Measurements from ENCODE around the gene KDM6A. TPM values are rescaled to one million over a fixed set of nuclear protein-coding genes. Genes with fewer than 3 reads are reported as not detected.

Gene KDM6A
- total and polyA plus RNA-seq, 2 donors (not counting 3 experiments of a cell fraction or from before 2014, with no cell fraction given): 9.0 to 20.6 TPM

GRCh38 chrX:44996277-44996676 is 123.3 kb downstream of the KDM6A start:
- dilution Hi-C loops (cut with MboI; ENCODE audit: extremely low pct_ligation_motif_present, low sequenced_read_pairs): no loop called here
- no peaks in the 10 kb centered on the region for H3K36me3 ChIP-seq (ENCODE audit: control insufficient read depth in 2 of 2, extremely low read depth in 1 of 2, insufficient read depth in 2 of 2, low read length in 2 of 2)
- no peaks in the 10 kb centered on the region for H4K20me1 ChIP-seq (replicated peaks; ENCODE audit: control insufficient read depth, extremely low read depth, insufficient read depth, low read length)
- no TSS peak for BruUV-seq (replicated peaks)
- H3K27ac ChIP-seq (ENCODE audit: insufficient read depth, low read depth, low read length): no peak overlapping the region
- POLR2A ChIA-PET: no interaction called here
- no peaks in the 10 kb centered on the region for H3K9me1 ChIP-seq (replicated peaks; ENCODE audit: control insufficient read depth, extremely low read depth, insufficient read depth, low read length)
- no peak overlapping the region for H3K4me2 ChIP-seq (ENCODE audit: insufficient read depth, low read length)
- no peak for DNase-seq (ENCODE audit: low read depth, low spot score)
- H3K9me3 ChIP-seq (replicated peaks; ENCODE audit: control insufficient read depth, insufficient read depth, low read length): no peaks in the 10 kb centered on the region
- H3K9ac ChIP-seq (replicated peaks; ENCODE audit: extremely low read depth, insufficient read depth, low read length): no peak overlapping the region
- H3K4me3 ChIP-seq (replicated peaks in 1 of 3; ENCODE audit: insufficient read depth in 1 of 3, low read depth in 1 of 3, low read length in 3 of 3): no peak overlapping the region
- no peak overlapping the region for H2AFZ ChIP-seq (ENCODE audit: low read depth, low read length)
- intact Hi-C loops (cut with micrococcal nuclease): no loop called here
- no peak for TF ChIP-seq JUN (IDR thresholded peaks at IDR 0.05; ENCODE audit: borderline replicate concordance, insufficient read depth, insufficient read length, low read depth)
- TF ChIP-seq MAX (IDR thresholded peaks at IDR 0.05; ENCODE audit: insufficient read depth, insufficient read length): no peak
- no peak for TF ChIP-seq POLR2A (IDR thresholded peaks at IDR 0.05; ENCODE audit: low read depth, low read length)
- no peak for TF ChIP-seq POLR2AphosphoS5 (IDR thresholded peaks at IDR 0.05; ENCODE audit: insufficient read depth, low read depth, low read length)
- TF ChIP-seq EZH2 (IDR thresholded peaks at IDR 0.05; ENCODE audit: borderline replicate concordance, low read depth, low read length, severe bottlenecking): no peak
- no peak for TF ChIP-seq CTCF (IDR thresholded peaks at IDR 0.05; ENCODE audit: extremely low read depth in 1 of 2, insufficient read depth in 1 of 2, low read depth in 1 of 2, low read length in 2 of 2)
- TF ChIP-seq MYC (IDR thresholded peaks at IDR 0.05; ENCODE audit: low read depth, low read length): no peak
- TF ChIP-seq FOS (IDR thresholded peaks at IDR 0.05; ENCODE audit: borderline replicate concordance, insufficient read depth, low read length): no peak
- TF ChIP-seq GATA2 (IDR thresholded peaks at IDR 0.05; ENCODE audit: insufficient read depth, insufficient read length, low read depth, low read length): no peak
- H3K4me1 ChIP-seq (ENCODE audit: control insufficient read depth, extremely low read depth, insufficient read depth, low read length): no peaks in the 10 kb centered on the region
- CTCF ChIA-PET: no interaction called here
- H3K79me2 ChIP-seq (ENCODE audit: control insufficient read depth, insufficient read depth, low read length): peaks cover 3% of the 10 kb centered on the region
- FAIRE-seq: no peak
- H3K27me3 ChIP-seq (ENCODE audit: control insufficient read depth in 2 of 2, insufficient read depth in 2 of 2, low read length in 2 of 2): no peaks in the 10 kb centered on the region
